GM06990 (cell line): ENCODE results near the gene CABP7.

Experiments used
- DNase-seq: peaks from one replicate; pipeline ENCODE4 v3.0.0-alpha.2; 2011; ENCODE audit not compliant: insufficient read length; ENCODE audit errors: extremely low read depth
- H3K27me3 ChIP-seq: replicated peaks from 2 replicates; pipeline ENCODE4 v1.6.0; 2011; ENCODE audit warnings: low read length; ENCODE audit not compliant: control insufficient read depth, insufficient read depth
- H3K36me3 ChIP-seq: 2 replicates; pipeline ENCODE4 v1.5.1; 2011; ENCODE audit warnings: low read length; ENCODE audit not compliant: control insufficient read depth, insufficient read depth
- H3K4me3 ChIP-seq: replicated peaks from 2 replicates; pipeline ENCODE4 v1.5.1; 2011; ENCODE audit warnings: low read depth, mild to moderate bottlenecking, control low read depth, low read length
- TF ChIP-seq, protein P1 (sequence below): IDR thresholded peaks from 2 replicates; pipeline ENCODE4 v1.5.1; 2011; ENCODE audit warnings: low read length, control low read depth, mild to moderate bottlenecking, inconsistent platforms; ENCODE audit not compliant: insufficient read depth, poor library complexity, severe bottlenecking

Gene CABP7

DNA sequence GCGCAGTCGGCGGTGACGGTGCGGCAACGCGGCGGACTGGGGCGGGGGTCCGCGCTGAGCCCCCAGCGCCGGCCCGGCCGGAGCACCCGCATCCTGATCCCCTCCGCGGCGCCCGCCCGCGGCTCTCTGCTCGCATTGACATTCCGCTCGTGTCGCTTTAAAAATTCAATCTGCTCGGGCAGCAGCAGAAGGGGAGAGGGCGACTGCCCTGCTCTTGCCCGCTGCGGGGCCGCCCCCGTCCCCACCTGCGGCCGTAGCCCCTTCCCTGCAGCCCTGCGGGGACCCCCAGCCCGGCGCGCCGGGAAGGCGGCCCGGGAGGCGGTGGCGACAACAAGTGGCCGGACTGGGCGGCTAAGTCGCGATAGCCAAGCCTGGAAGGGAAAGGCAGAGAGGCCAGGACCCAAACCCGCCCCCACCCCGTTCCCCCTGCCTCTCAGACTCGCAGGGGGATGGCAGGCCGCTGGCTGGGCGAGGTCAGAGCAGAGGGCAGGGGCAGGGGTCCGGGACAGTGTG lies 1.1 kb downstream of the CABP7 start:
- Histone ChIP-seq H3K36me3 (no peaks in the 10 kb centered on the region), H3K27me3 (peaks cover 4% of the 10 kb centered on the region), H3K4me3 (no peak overlapping the region)
- DNase-seq: no peak
- TF ChIP-seq, protein P1, sequence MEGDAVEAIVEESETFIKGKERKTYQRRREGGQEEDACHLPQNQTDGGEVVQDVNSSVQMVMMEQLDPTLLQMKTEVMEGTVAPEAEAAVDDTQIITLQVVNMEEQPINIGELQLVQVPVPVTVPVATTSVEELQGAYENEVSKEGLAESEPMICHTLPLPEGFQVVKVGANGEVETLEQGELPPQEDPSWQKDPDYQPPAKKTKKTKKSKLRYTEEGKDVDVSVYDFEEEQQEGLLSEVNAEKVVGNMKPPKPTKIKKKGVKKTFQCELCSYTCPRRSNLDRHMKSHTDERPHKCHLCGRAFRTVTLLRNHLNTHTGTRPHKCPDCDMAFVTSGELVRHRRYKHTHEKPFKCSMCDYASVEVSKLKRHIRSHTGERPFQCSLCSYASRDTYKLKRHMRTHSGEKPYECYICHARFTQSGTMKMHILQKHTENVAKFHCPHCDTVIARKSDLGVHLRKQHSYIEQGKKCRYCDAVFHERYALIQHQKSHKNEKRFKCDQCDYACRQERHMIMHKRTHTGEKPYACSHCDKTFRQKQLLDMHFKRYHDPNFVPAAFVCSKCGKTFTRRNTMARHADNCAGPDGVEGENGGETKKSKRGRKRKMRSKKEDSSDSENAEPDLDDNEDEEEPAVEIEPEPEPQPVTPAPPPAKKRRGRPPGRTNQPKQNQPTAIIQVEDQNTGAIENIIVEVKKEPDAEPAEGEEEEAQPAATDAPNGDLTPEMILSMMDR: no peak

DNA sequence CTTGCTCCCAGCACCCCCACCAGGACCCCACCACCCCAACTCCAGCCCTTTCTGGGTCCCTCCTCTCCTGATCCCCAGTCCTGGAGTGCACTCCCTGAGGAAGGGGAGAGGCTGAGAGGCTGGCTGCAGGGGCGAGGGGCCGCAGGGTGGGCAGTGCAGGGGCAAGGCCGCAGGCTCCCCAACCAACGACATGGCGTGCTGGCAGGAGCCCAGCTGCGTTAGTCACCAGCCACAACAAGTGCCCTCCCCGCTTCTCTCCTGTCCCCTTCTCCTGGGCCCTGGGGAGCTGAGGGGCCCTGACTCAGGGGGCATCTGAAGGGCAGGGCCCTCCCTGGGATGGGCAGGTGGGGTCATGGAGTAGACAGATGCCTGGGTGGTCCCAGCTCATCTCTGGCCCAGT lies 2.3 kb downstream of the CABP7 start:
- TF ChIP-seq, protein P1: no peak
- Histone ChIP-seq H3K27me3 (peaks cover 4% of the 10 kb centered on the region; the same call in 1 of the 2 replicates), H3K4me3 (no peak overlapping the region), H3K36me3 (no peaks in the 10 kb centered on the region)
- no peak for DNase-seq

DNA sequence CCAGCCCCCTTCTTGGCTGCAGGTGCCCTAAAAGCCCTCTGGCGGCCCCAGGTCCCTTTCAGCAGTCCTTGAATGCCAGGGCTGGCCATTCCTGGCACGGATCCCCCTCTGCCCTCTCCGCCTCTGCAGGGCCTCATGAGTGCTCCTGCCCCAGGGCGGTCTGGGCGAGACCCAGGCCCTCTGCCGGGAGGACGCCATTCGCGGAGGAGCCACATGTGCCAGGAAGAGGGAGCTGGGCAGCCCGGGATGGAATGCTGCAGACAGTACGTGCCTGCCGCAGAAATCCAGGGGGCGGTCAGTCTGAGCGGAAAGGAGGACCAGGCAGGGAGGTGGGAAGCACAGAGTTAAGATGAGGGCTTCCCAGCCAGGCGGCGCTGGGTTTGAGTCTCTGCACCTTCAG lies 2.8 kb downstream of the CABP7 start:
- no peak for DNase-seq
- peaks cover 4% of the 10 kb centered on the region; the same call in 1 of the 2 replicates for H3K27me3 ChIP-seq
- no peak overlapping the region for H3K4me3 ChIP-seq
- TF ChIP-seq, protein P1: no peak
- H3K36me3 ChIP-seq: no peaks in the 10 kb centered on the region

DNA sequence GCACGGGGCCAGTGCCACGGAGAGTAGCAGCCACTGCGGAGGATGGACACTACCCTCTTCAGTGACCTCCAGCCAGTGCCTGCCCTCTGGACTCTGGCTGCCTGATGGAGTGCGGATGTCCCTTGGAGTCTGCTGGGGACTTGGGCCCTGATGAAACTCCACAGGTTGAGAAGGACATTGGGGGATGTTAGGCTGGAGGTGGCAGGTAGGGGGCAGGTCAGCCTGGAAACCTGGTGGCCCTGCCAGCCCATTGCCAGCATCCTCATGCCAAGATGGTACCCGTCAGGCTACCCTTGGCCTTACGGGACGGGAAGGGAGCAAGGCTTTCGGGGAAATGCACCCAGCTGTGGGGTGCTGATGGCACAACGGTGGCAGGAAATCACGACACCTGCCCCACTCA lies 4.0 kb downstream of the CABP7 start:
- Histone ChIP-seq H3K36me3 (no peaks in the 10 kb centered on the region), H3K27me3 (peaks cover 4% of the 10 kb centered on the region; the same call in 1 of the 2 replicates), H3K4me3 (no peak overlapping the region)
- TF ChIP-seq, protein P1: no peak
- no peak for DNase-seq

DNA sequence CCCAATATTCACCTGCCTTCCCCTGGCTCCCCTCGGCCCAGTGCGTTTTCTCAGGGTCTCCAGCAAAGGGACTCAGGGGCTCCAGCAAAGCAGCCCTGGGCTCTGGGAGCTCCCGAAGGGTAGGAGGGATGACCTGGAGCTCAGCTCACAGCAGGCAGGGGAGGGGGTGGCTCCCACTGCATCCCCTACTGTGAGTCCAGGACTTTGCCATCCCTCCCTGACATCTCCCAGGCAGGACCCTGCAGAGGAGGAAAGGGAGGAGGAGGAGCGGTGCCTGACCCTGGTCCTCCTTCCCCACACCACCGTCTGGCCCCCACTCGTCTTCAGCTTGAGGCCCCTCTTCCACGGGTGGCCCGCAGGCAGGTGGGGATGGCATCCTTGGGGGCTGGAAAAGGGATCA lies 5.0 kb downstream of the CABP7 start:
- no peaks in the 10 kb centered on the region; the same call in 1 of the 2 replicates for H3K27me3 ChIP-seq
- H3K36me3 ChIP-seq: no peaks in the 10 kb centered on the region
- DNase-seq: no peak
- no peak overlapping the region for H3K4me3 ChIP-seq
- TF ChIP-seq, protein P1: no peak

DNA sequence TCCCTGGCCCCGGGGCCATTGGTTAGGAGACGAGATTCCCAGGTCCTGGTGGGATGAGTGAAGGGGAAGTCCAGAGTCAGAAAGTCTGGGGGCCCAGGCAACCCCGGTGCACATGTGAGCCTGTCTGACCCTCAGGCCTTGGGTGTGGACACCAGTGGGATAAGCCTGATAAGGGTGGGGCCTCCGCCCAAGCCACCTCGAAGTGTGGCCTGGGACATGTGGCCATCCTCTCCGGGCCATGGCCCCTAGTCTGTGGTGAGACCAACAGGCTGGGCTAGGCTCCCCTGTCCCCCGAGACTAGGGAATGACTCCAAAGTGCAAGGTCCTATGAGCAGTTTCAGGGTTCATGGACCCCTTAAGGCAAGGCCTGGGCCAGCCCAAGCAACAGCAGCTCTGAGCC lies 6.3 kb downstream of the CABP7 start:
- H3K36me3 ChIP-seq: no peaks in the 10 kb centered on the region
- no peak for DNase-seq
- no peaks in the 10 kb centered on the region; the same call in 1 of the 2 replicates for H3K27me3 ChIP-seq
- H3K4me3 ChIP-seq: no peak overlapping the region
- TF ChIP-seq, protein P1: no peak
